ENCODE data around the gene SUCLG2. TPM values are rescaled to one million over a fixed set of nuclear protein-coding genes. Genes with fewer than 3 reads are reported as not detected.

The SUCLG2 gene
- total and polyA plus RNA-seq, 10 of the 15 experiments (the other 5 are each of a cell fraction or from before 2014, with no cell fraction given) = 17.8 to 50.9 (median 37.2) TPM

GRCh38 chr3:67382536-67382935, 271.9 kb downstream of the SUCLG2 start:
- SMC1A ChIA-PET (ENCODE audit: uncharacterized antibody, unreplicated experiment) = interaction anchor here (1.1 to 5.9 kb wide), 6 partner anchors 51 to 411 kb away, joined by 3 to 45 read pairs (median 4); no protein-coding TSS in a partner anchor
- no peak overlapping the region for H3K4me2 ChIP-seq (ENCODE audit: control insufficient read depth, insufficient read depth)
- no peaks in the 10 kb centered on the region for H3K79me2 ChIP-seq (ENCODE audit: control insufficient read depth, insufficient read depth, low read length)
- TF ChIP-seq POLR2A (IDR thresholded peaks at IDR 0.05; ENCODE audit: low read depth, low read length) (no peak), TCF12 (IDR thresholded peaks at IDR 0.05; ENCODE audit: low read depth, low read length) (no peak), ZBTB11 (CRISPR knock-in tag; IDR thresholded peaks at IDR 0.05) (no peak), MLLT1 (IDR thresholded peaks at IDR 0.05) (no peak), KLF5 (IDR thresholded peaks at IDR 0.05; ENCODE audit: partially characterized antibody) (no peak), JUNB (IDR thresholded peaks at IDR 0.05) (no peak), TARDBP (IDR thresholded peaks at IDR 0.05; ENCODE audit: borderline replicate concordance) (no peak), SP1 (IDR thresholded peaks at IDR 0.05; ENCODE audit: low read depth, low read length) (no peak), RELA (IDR thresholded peaks at IDR 0.05; ENCODE audit: borderline replicate concordance, partially characterized antibody) (no peak), NR2C2 (IDR thresholded peaks at IDR 0.05; ENCODE audit: borderline replicate concordance, control insufficient read depth, insufficient read length, low read depth) (no peak), NFYB (IDR thresholded peaks at IDR 0.05; ENCODE audit: insufficient read depth, low read depth, low read length) (no peak)
- no peak overlapping the region for H3K9ac ChIP-seq (ENCODE audit: control insufficient read depth, insufficient read depth, low read length)
- no peak overlapping the region for H3K4me3 ChIP-seq
- no peaks in the 10 kb centered on the region for H3K36me3 ChIP-seq (ENCODE audit: control insufficient read depth in 2 of 2, insufficient read depth in 2 of 2, low read length in 1 of 2)
- H3K27ac ChIP-seq (ENCODE audit: control insufficient read depth, insufficient read depth) = no peak overlapping the region
- H3K4me1 ChIP-seq (ENCODE audit: control insufficient read depth, insufficient read depth, low read length) = no peaks in the 10 kb centered on the region
- RAD21 ChIA-PET (ENCODE audit: unreplicated experiment) = interaction anchor here (1.2 to 5.0 kb wide), 3 partner anchors 400 to 1493 kb away, joined by 4 to 37 read pairs (median 4); no protein-coding TSS in a partner anchor
- ATAC-seq (no peak), DNase-seq (ENCODE audit: low read depth, low spot score) (no peak), FAIRE-seq (no peak)
- BruUV-seq (replicated peaks) = no TSS peak
- intact Hi-C loops (cut with micrococcal nuclease; ENCODE audit: unreplicated experiment) (loop anchor here (5.0 to 10.0 kb wide), 4 partner anchors 270 to 1592 kb away; no protein-coding TSS in a partner anchor), in situ Hi-C loops (cut with MboI) (no loop called here)
- H4K20me1 ChIP-seq (ENCODE audit: control insufficient read depth, insufficient read depth) = no peaks in the 10 kb centered on the region
- POLR2A ChIA-PET = no interaction called here
- no peaks in the 10 kb centered on the region for H3K27me3 ChIP-seq (replicated peaks in 1 of 2; ENCODE audit: control insufficient read depth in 2 of 2, insufficient read depth in 2 of 2, low read length in 1 of 2)
- 89% methylated on average over 4 of the region's 4 CpGs for WGBS (ENCODE audit: insufficient coverage, insufficient replicate concordance, low lambda C conversion rate, missing lambda C conversion rate)
- no peak overlapping the region for H2AFZ ChIP-seq (ENCODE audit: control insufficient read depth, low read depth, low read length)
- H3K9me3 ChIP-seq (replicated peaks; ENCODE audit: control insufficient read depth, insufficient read depth, low read length) = peaks cover 5% of the 10 kb centered on the region; the same call in 2 of the 3 replicates
- CTCF ChIA-PET = interaction anchor here (0.6 to 8.4 kb wide), 6 partner anchors 203 to 1494 kb away, joined by 3 to 106 read pairs (median 6); no protein-coding TSS in a partner anchor
